K562 (cell line): ENCODE data around the gene CFAP92. TPM values are rescaled to one million over a fixed set of nuclear protein-coding genes. Genes with fewer than 3 reads are reported as not detected.

Experiments used
- ARID3B ChIP-seq: fragments of 250-450 bp; sonication (Bioruptor Pico); IDR thresholded peaks from 2 replicates; pipeline ENCODE4 v1.4.0; 2020; ENCODE audit warnings: borderline replicate concordance
- CBFA2T2 ChIP-seq: fragments of 450-650 bp; conservative IDR thresholded peaks from 2 replicates; pipeline ENCODE4 v1.6.1; 2017; ENCODE audit warnings: mild to moderate bottlenecking
- CBX8 ChIP-seq: fragments of 200-600 bp; sonication (generic); IDR thresholded peaks from 2 replicates; pipeline ENCODE4 v1.6.1; 2012; ENCODE audit warnings: borderline replicate concordance, mixed run types, low read depth, mild to moderate bottlenecking, moderate library complexity, mixed read lengths, low read length, control low read depth, inconsistent platforms; ENCODE audit not compliant: poor library complexity, severe bottlenecking; ENCODE audit errors: extremely low read depth
- CUX1 ChIP-seq: fragments of 200-800 bp; sonication (Bioruptor generic); IDR thresholded peaks from 2 replicates; pipeline ENCODE4 v1.6.1; 2016; ENCODE audit warnings: missing genetic modification characterization, missing compliant biosample characterization
- DEAF1 ChIP-seq: fragments of 450-650 bp; formaldehyde crosslinking; IDR thresholded peaks from 2 replicates; pipeline ENCODE4 v1.4.0; 2020; ENCODE audit warnings: mild to moderate bottlenecking, moderate library complexity
- GABPB1 ChIP-seq: sonication (generic); formaldehyde crosslinking; IDR thresholded peaks from 2 replicates; pipeline ENCODE4 v1.8.0; 2022; ENCODE audit warnings: mild to moderate bottlenecking, missing genetic modification reagents
- HNRNPUL1 ChIP-seq: fragments of 200-400 bp; formaldehyde crosslinking; IDR thresholded peaks from 2 replicates; pipeline ENCODE4 v1.6.1; 2017; ENCODE audit warnings: low read length
- SMAD2 ChIP-seq: fragments of 150-350 bp; IDR thresholded peaks from 2 replicates; pipeline ENCODE4 v1.6.1; 2014; ENCODE audit warnings: low read depth, mild to moderate bottlenecking, low read length
- SMAD4 ChIP-seq: fragments of 250-450 bp; sonication (Bioruptor Pico); conservative IDR thresholded peaks from 2 replicates; pipeline ENCODE4 v1.8.0; 2021; ENCODE audit warnings: inconsistent platforms, mild to moderate bottlenecking, moderate library complexity
- SREBF2 ChIP-seq: sonication (generic); formaldehyde crosslinking; IDR thresholded peaks from 2 replicates; pipeline ENCODE4 v1.4.0; 2020; ENCODE audit warnings: mild to moderate bottlenecking, missing genetic modification reagents
- ZFPM2 ChIP-seq: fragments of 250-450 bp; sonication (Bioruptor Pico); IDR thresholded peaks from 2 replicates; pipeline ENCODE4 v1.5.1; 2022; ENCODE audit warnings: mild to moderate bottlenecking
- ZNF347 ChIP-seq: fragments of 450-650 bp; formaldehyde crosslinking; IDR thresholded peaks from 2 replicates; pipeline ENCODE4 v1.4.0; 2020; ENCODE audit warnings: low read depth, mild to moderate bottlenecking, moderate library complexity
- ZNF707 ChIP-seq: fragments of 250-450 bp; sonication (Bioruptor Pico); conservative IDR thresholded peaks from 2 replicates; pipeline ENCODE4 v1.8.0; 2022; ENCODE audit warnings: inconsistent platforms, mild to moderate bottlenecking, moderate library complexity
- polyA plus RNA-seq, 8 experiments: library from polyadenylated mRNA; depleted of rRNA in 4 of 8; stranded (reverse) in 5 of 8; unstranded in 3 of 8; fragments of >200 nt; fragmentation: Nextera tagmentation in 2 of 8; fragmentation: Illumina TruSeq in 1 of 8; extraction: Ambion mirVana in 2 of 8; extraction: Trizol in 1 of 8; gene quantifications; 2 replicates each; pipeline versions ENCODE4 v1.2.1 to v1.2.3, GENCODE V29; 2011 to 2014; ENCODE audit warnings: inconsistent platforms in 1 of 8, missing spikeins in 1 of 8
- total RNA-seq, 7 experiments: library from RNA; depleted of rRNA in 6 of 7; stranded (reverse); fragments of >200 nt in 6 of 7; fragmentation: Illumina TruSeq in 2 of 7; extraction: Trizol in 2 of 7; gene quantifications; 2 replicates each; pipeline versions ENCODE4 v1.2.1 to v1.2.3, GENCODE V29; 2011 to 2021; ENCODE audit warnings: low replicate concordance in 1 of 7

CFAP92 gene
- total and polyA plus RNA-seq, 9 of the 15 experiments (the other 6 are each of a cell fraction or from before 2014, with no cell fraction given), result 0.06 to 0.62 (median 0.36) TPM

GRCh38 chr3:129022114-129023007, 28.5 kb upstream of the CFAP92 start (continued):
- TF ChIP-seq DEAF1 (no peak), SMAD2 (no peak), GABPB1 (CRISPR knock-in tag) (no peak), ZFPM2 (CRISPR knock-in tag) (no peak), ARID3B (CRISPR knock-in tag) (no peak), CBX8 (no peak), ZNF707 (no peak), CUX1 (CRISPR knock-in tag) (no peak), SREBF2 (no peak), CBFA2T2 (peak; percentile 77), HNRNPUL1 (no peak), SMAD4 (peak; percentile 48; the same call in 1 of the 2 replicates), ZNF347 (CRISPR knock-in tag) (no peak)
